GM06990 (cell line): ENCODE measurements around the gene AMMECR1.
A peak's percentile ranks its signal among the peaks of the same experiment; 100 is the strongest.

ENCODE experiments used
- DNase-seq: peaks from one replicate; pipeline ENCODE4 v3.0.0-alpha.2; 2011; ENCODE audit not compliant: insufficient read length; ENCODE audit errors: extremely low read depth
- H3K27me3 ChIP-seq: replicated peaks from 2 replicates; pipeline ENCODE4 v1.6.0; 2011; ENCODE audit warnings: low read length; ENCODE audit not compliant: control insufficient read depth, insufficient read depth
- H3K36me3 ChIP-seq: 2 replicates; pipeline ENCODE4 v1.5.1; 2011; ENCODE audit warnings: low read length; ENCODE audit not compliant: control insufficient read depth, insufficient read depth
- H3K4me3 ChIP-seq: replicated peaks from 2 replicates; pipeline ENCODE4 v1.5.1; 2011; ENCODE audit warnings: low read depth, mild to moderate bottlenecking, control low read depth, low read length
- CTCF ChIP-seq: IDR thresholded peaks from 2 replicates; pipeline ENCODE4 v1.5.1; 2011; ENCODE audit warnings: low read length, control low read depth, mild to moderate bottlenecking, inconsistent platforms; ENCODE audit not compliant: insufficient read depth, poor library complexity, severe bottlenecking

AMMECR1 gene

GRCh38 chrX:110317061-110317819 lies 645 bp downstream of the AMMECR1 start:
- Histone ChIP-seq H3K36me3 (no peaks in the 10 kb centered on the region), H3K4me3 (peak overlapping the region; percentile 78), H3K27me3 (no peaks in the 10 kb centered on the region)
- TF ChIP-seq CTCF = no peak
- DNase-seq = peak; percentile 55

GRCh38 chrX:110316351-110317060 lies 1.4 kb downstream of the AMMECR1 start:
- no peak for TF ChIP-seq CTCF
- H3K36me3 ChIP-seq = no peaks in the 10 kb centered on the region
- no peaks in the 10 kb centered on the region for H3K27me3 ChIP-seq
- DNase-seq = no peak
- peak overlapping the region; percentile 78 for H3K4me3 ChIP-seq

DNA sequence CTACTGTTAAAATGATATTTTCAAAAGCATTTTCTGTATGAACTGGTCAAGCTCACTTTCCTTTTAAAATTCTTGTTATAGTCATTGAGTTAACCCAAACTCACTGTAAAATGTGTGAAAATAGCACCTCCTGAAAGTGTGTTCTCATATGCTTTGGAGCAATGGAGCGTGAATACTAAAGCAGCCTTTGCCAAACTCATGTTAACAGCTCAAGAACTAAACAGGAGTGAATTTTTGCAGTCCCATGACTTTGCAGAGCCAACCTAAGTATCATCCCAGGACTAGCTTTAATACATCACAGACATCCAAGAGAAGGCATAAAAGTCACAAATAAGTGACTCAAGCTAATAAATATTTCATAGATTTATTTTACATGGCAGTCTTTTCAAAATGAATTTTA lies 2.3 kb downstream of the AMMECR1 start:
- Histone ChIP-seq H3K36me3 (no peaks in the 10 kb centered on the region), H3K27me3 (no peaks in the 10 kb centered on the region), H3K4me3 (peak overlapping the region; percentile 78)
- DNase-seq = peak; percentile 22
- TF ChIP-seq CTCF = no peak

GRCh38 chrX:110311437-110312230 lies 6.3 kb downstream of the AMMECR1 start:
- H3K27me3 ChIP-seq = no peaks in the 10 kb centered on the region
- no peaks in the 10 kb centered on the region for H3K36me3 ChIP-seq
- no peak overlapping the region for H3K4me3 ChIP-seq
- DNase-seq = no peak
- TF ChIP-seq CTCF = no peak

DNA sequence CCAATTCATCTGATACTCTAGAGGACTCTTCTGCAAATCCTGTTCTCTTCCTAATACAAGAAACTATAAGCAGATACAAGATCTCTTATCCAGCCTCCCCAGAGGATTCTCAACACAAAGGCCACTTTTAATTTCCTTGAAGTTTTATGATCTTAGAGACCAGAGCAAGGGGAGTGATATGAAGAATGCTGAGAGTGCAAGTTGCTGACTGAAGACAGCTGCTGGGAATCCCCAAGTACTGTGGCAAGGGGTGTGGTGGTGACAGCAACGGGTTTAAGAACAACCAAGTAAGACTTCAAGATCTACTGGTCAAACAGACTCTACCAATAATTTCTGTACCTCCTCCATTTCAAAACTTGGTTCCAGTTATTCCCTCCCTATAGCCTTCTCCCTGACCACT lies 7.0 kb downstream of the AMMECR1 start:
- no peaks in the 10 kb centered on the region for H3K36me3 ChIP-seq
- no peaks in the 10 kb centered on the region for H3K27me3 ChIP-seq
- no peak for DNase-seq
- H3K4me3 ChIP-seq = no peak overlapping the region
- no peak for TF ChIP-seq CTCF
